Measurements from ENCODE around the gene PRSS50.

Gene PRSS50

DNA sequence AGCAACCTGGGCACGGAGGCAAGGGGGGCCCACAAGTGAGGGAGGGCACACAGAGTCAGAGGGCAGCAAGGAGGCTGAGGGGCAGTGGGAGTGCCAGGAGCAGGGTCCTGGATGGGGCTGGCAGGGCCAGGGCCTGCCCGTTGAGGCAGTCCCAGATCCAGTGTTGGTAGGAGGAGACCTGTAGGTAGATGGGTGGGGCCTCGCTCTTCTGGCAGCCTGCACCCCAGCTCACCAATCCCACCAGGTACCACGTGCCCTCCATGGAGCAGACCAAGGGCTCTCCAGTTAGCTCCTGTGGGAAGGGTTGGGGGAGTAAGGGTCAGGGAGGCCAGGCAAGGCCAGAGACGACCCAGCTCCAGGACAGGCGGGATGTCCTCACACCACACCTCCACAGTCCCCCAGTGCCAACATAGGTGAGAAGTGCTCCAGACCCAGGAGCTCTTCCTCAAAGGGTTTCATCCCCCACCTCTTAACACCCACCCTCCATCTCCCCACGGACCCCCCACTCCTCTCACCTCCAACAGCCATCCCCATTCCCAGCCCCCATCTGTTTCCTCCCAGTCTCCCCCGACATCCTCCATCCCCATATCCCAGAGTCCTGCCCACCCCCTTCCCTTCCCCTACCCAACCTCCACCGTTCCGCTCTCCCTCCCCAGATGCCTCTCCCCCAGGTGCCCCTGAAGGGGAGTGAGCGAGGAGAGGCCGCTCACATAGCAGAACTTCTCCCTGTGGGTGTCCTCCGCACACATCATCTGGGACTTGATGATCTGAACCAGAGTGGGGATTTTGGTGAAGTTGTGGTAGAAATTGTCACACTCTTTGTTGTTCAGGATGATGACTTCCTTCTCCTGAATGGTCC lies 5.2 kb downstream of the PRSS50 start:
- Histone ChIP-seq H3K9ac (ENCODE audit: low read length) (no peak overlapping the region), H3K4me3 (ENCODE audit: low read length) (no peak overlapping the region), H2AFZ (ENCODE audit: low read length) (no peak overlapping the region), H3K9me3 (replicated peaks; ENCODE audit: insufficient read depth, low read length) (no peaks in the 10 kb centered on the region), H3K27me3 (replicated peaks; ENCODE audit: insufficient read depth, low read length) (no peaks in the 10 kb centered on the region), H3K79me2 (ENCODE audit: low read length) (no peaks in the 10 kb centered on the region), H4K20me1 (ENCODE audit: insufficient read depth, low read length) (no peaks in the 10 kb centered on the region), H3K9me2 (replicated peaks; ENCODE audit: insufficient read depth, low read length) (no peaks in the 10 kb centered on the region), H3K4me2 (ENCODE audit: low read depth, low read length) (no peak overlapping the region), H3K27ac (ENCODE audit: low read length) (no peak overlapping the region), H3K4me1 (ENCODE audit: low read length) (no peaks in the 10 kb centered on the region), H3F3A (ENCODE audit: insufficient read depth, low read length) (no peaks in the 10 kb centered on the region), H3K36me3 (replicated peaks; ENCODE audit: insufficient read depth, low read length) (no peaks in the 10 kb centered on the region)
- TF ChIP-seq, protein P1, sequence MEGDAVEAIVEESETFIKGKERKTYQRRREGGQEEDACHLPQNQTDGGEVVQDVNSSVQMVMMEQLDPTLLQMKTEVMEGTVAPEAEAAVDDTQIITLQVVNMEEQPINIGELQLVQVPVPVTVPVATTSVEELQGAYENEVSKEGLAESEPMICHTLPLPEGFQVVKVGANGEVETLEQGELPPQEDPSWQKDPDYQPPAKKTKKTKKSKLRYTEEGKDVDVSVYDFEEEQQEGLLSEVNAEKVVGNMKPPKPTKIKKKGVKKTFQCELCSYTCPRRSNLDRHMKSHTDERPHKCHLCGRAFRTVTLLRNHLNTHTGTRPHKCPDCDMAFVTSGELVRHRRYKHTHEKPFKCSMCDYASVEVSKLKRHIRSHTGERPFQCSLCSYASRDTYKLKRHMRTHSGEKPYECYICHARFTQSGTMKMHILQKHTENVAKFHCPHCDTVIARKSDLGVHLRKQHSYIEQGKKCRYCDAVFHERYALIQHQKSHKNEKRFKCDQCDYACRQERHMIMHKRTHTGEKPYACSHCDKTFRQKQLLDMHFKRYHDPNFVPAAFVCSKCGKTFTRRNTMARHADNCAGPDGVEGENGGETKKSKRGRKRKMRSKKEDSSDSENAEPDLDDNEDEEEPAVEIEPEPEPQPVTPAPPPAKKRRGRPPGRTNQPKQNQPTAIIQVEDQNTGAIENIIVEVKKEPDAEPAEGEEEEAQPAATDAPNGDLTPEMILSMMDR (IDR thresholded peaks at IDR 0.05; ENCODE audit: low read length) = no peak
- no peak for TF ChIP-seq EZH2phosphoT487 (IDR thresholded peaks at IDR 0.05; ENCODE audit: low read length)
- TF ChIP-seq EZH2 (optimal IDR thresholded peaks at IDR 0.05; ENCODE audit: low read depth, low read length) = no peak
- no peak for DNase-seq

DNA sequence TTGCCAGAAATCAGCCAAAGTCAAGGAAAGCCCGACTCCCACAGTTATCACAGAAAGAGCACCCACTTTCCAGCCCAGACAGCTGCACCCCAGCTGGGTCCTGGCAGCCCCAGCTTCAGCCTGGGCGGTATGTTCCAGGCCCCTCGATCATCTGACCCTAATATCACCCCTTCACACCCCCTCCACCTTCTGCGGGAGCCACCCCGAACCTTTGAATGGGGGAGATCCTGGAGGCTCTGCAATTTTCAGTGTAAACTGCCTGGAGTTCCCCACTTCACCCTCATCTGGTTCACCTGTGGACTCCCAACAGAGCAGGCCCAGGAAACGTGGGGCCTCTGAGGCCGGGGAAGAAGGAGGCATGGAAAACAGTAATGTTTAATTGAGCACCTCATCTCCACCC lies 5.9 kb downstream of the PRSS50 start:
- Histone ChIP-seq H3K27ac (ENCODE audit: low read length) (no peak overlapping the region), H3K4me3 (ENCODE audit: low read length) (no peak overlapping the region), H3K27me3 (replicated peaks; ENCODE audit: insufficient read depth, low read length) (no peaks in the 10 kb centered on the region), H3K9me3 (replicated peaks; ENCODE audit: insufficient read depth, low read length) (no peaks in the 10 kb centered on the region), H4K20me1 (ENCODE audit: insufficient read depth, low read length) (no peaks in the 10 kb centered on the region), H3K36me3 (replicated peaks; ENCODE audit: insufficient read depth, low read length) (no peaks in the 10 kb centered on the region), H3F3A (ENCODE audit: insufficient read depth, low read length) (no peaks in the 10 kb centered on the region), H3K9me2 (replicated peaks; ENCODE audit: insufficient read depth, low read length) (no peaks in the 10 kb centered on the region), H3K4me2 (ENCODE audit: low read depth, low read length) (no peak overlapping the region), H3K4me1 (ENCODE audit: low read length) (no peaks in the 10 kb centered on the region), H2AFZ (ENCODE audit: low read length) (no peak overlapping the region), H3K9ac (ENCODE audit: low read length) (no peak overlapping the region), H3K79me2 (ENCODE audit: low read length) (no peaks in the 10 kb centered on the region)
- TF ChIP-seq EZH2phosphoT487 (IDR thresholded peaks at IDR 0.05; ENCODE audit: low read length) (no peak), EZH2 (optimal IDR thresholded peaks at IDR 0.05; ENCODE audit: low read depth, low read length) (no peak)
- TF ChIP-seq, protein P1 (IDR thresholded peaks at IDR 0.05; ENCODE audit: low read length) = no peak
- DNase-seq = no peak

DNA sequence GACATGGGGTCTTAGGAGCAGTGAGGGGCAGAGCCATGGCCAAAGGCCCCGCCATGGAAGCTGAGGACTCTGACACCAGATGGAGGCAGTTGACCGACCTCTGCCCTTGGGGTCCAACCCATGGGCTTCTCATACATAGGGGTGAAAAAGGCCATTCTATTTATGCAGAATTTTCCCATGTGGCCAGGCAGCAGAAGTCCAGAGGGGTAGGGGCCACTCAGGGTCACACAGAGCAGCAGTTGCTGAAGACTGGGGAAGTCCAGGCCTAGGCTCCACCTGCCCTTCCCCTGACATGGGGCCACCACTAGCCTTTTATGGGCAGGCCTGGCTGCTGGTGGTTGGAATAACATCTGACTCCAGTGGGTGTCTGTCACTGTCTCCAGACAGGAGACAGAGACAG lies 6.4 kb downstream of the PRSS50 start:
- DNase-seq = no peak
- Histone ChIP-seq H3K9me3 (replicated peaks; ENCODE audit: insufficient read depth, low read length) (no peaks in the 10 kb centered on the region), H3K36me3 (replicated peaks; ENCODE audit: insufficient read depth, low read length) (no peaks in the 10 kb centered on the region), H3K9ac (ENCODE audit: low read length) (no peak overlapping the region), H3K4me2 (ENCODE audit: low read depth, low read length) (no peak overlapping the region), H3F3A (ENCODE audit: insufficient read depth, low read length) (no peaks in the 10 kb centered on the region), H3K9me2 (replicated peaks; ENCODE audit: insufficient read depth, low read length) (no peaks in the 10 kb centered on the region), H3K4me1 (ENCODE audit: low read length) (no peaks in the 10 kb centered on the region), H3K27me3 (replicated peaks; ENCODE audit: insufficient read depth, low read length) (no peaks in the 10 kb centered on the region; the same call in 1 of the 2 replicates), H2AFZ (ENCODE audit: low read length) (no peak overlapping the region), H3K79me2 (ENCODE audit: low read length) (no peaks in the 10 kb centered on the region), H3K27ac (ENCODE audit: low read length) (no peak overlapping the region), H4K20me1 (ENCODE audit: insufficient read depth, low read length) (no peaks in the 10 kb centered on the region), H3K4me3 (ENCODE audit: low read length) (no peak overlapping the region)
- TF ChIP-seq EZH2phosphoT487 (IDR thresholded peaks at IDR 0.05; ENCODE audit: low read length) (no peak), EZH2 (optimal IDR thresholded peaks at IDR 0.05; ENCODE audit: low read depth, low read length) (no peak)
- TF ChIP-seq, protein P1 (IDR thresholded peaks at IDR 0.05; ENCODE audit: low read length) = no peak
